ENCODE measurements around the gene PIGO. TPM values are rescaled to one million over a fixed set of nuclear protein-coding genes. Genes with fewer than 3 reads are reported as not detected.

The PIGO gene
- total and polyA plus RNA-seq, 8 donors, result 22.9 to 30.7 (median 25.2) TPM

- Histone ChIP-seq H3K36me3 (peaks cover 3 to 43% of the 10 kb centered on the region in 2 donors), H3K27me3 (no peaks in the 10 kb centered on the region), H3K9me3 (no peaks in the 10 kb centered on the region), H3K4me3 (peak overlapping the region; percentile 98), H3K27ac (peak overlapping the region; percentile 100), H3K4me1 (peaks cover 15 to 50% of the 10 kb centered on the region in 2 donors)
- peak; percentile 81 to 96 (median 88) for DNase-seq
- intact Hi-C loops (cut with DNase I), result no loop called here
- ATAC-seq, result peak; percentile 84
- TF ChIP-seq CTCF (IDR thresholded peaks at IDR 0.05), result peak; percentile 20 to 32
Observed at GRCh38 chr9:35071814-35072460, 24.5 kb downstream of the PIGO start.

GRCh38 chr9:35070823-35071813, 25.3 kb downstream of the PIGO start:
- peak in 1 of 4 donors; percentile 40 for DNase-seq
- intact Hi-C loops (cut with DNase I), result no loop called here
- H3K27ac ChIP-seq, result peak overlapping the region; percentile 100
- no peaks in the 10 kb centered on the region for H3K9me3 ChIP-seq
- H3K4me3 ChIP-seq, result peak overlapping the region; percentile 98
- H3K4me1 ChIP-seq, result peaks cover 15 to 50% of the 10 kb centered on the region in 2 donors
- no peaks in the 10 kb centered on the region for H3K27me3 ChIP-seq
- peaks cover 3 to 51% of the 10 kb centered on the region in 2 donors for H3K36me3 ChIP-seq
- no peak for TF ChIP-seq CTCF (IDR thresholded peaks at IDR 0.05)
- no peak for ATAC-seq

GRCh38 chr9:35069020-35069419, 27.4 kb downstream of the PIGO start:
- peaks cover 8 to 56% of the 10 kb centered on the region in 2 donors for H3K36me3 ChIP-seq
- no peaks in the 10 kb centered on the region for H3K9me3 ChIP-seq

GRCh38 chr9:35067056-35067455, 29.3 kb downstream of the PIGO start:
- TF ChIP-seq CTCF (IDR thresholded peaks at IDR 0.05), result no peak
- Histone ChIP-seq H3K27ac (no peak overlapping the region), H3K36me3 (peaks cover 17 to 75% of the 10 kb centered on the region in 2 donors), H3K4me3 (no peak overlapping the region), H3K4me1 (peaks cover 15 to 42% of the 10 kb centered on the region in 2 donors), H3K27me3 (no peaks in the 10 kb centered on the region), H3K9me3 (no peaks in the 10 kb centered on the region)
- intact Hi-C loops (cut with DNase I), result no loop called here
- DNase-seq (no peak), ATAC-seq (no peak)

More at GRCh38 chr9:35069020-35069419, 27.4 kb downstream of the PIGO start:
- Histone ChIP-seq H3K27me3 (no peaks in the 10 kb centered on the region), H3K4me1 (peaks cover 15 to 50% of the 10 kb centered on the region in 2 donors), H3K4me3 (no peak overlapping the region), H3K27ac (no peak overlapping the region)
- TF ChIP-seq CTCF (IDR thresholded peaks at IDR 0.05), result no peak
- intact Hi-C loops (cut with DNase I), result no loop called here
- DNase-seq (no peak), ATAC-seq (no peak)
